ENCODE results near the gene ALK. TPM values are rescaled to one million over a fixed set of nuclear protein-coding genes. Genes with fewer than 3 reads are reported as not detected.

ALK gene
- total RNA-seq, 1 donor from 2014 or later, result 0.14 TPM

GRCh38 chr2:29290293-29291047 is 630.9 kb downstream of the ALK start:
- no peaks in the 10 kb centered on the region for H3K9me3 ChIP-seq (replicated peaks)
- peaks cover 74% of the 10 kb centered on the region for H3K27me3 ChIP-seq (ENCODE audit: low read depth)
- intact Hi-C loops (cut with micrococcal nuclease), result no loop called here
- no peak overlapping the region for H3K27ac ChIP-seq (replicated peaks)
- TF ChIP-seq CTCF (IDR thresholded peaks at IDR 0.05; ENCODE audit: borderline replicate concordance), result no peak
- DNase-seq, result no peak
- H3K4me1 ChIP-seq, result no peaks in the 10 kb centered on the region
- no peaks in the 10 kb centered on the region for H3K36me3 ChIP-seq
- H3K4me3 ChIP-seq, result no peak overlapping the region

GRCh38 chr2:29284671-29285070 is 636.7 kb downstream of the ALK start:
- Histone ChIP-seq H3K36me3 (no peaks in the 10 kb centered on the region), H3K27me3 (ENCODE audit: low read depth) (peaks cover 56% of the 10 kb centered on the region), H3K9me3 (replicated peaks) (no peaks in the 10 kb centered on the region), H3K4me3 (no peak overlapping the region), H3K4me1 (no peaks in the 10 kb centered on the region), H3K27ac (replicated peaks) (no peak overlapping the region)
- intact Hi-C loops (cut with micrococcal nuclease), result no loop called here
- no peak for TF ChIP-seq CTCF (IDR thresholded peaks at IDR 0.05; ENCODE audit: borderline replicate concordance)
- no peak for DNase-seq

GRCh38 chr2:29281916-29282247 is 639.5 kb downstream of the ALK start:
- H3K9me3 ChIP-seq (replicated peaks), result no peaks in the 10 kb centered on the region
- intact Hi-C loops (cut with micrococcal nuclease), result no loop called here
- H3K4me1 ChIP-seq, result no peaks in the 10 kb centered on the region
- H3K4me3 ChIP-seq, result no peak overlapping the region
- no peak for TF ChIP-seq CTCF (IDR thresholded peaks at IDR 0.05; ENCODE audit: borderline replicate concordance)
- peaks cover 65% of the 10 kb centered on the region for H3K27me3 ChIP-seq (ENCODE audit: low read depth)
- no peak overlapping the region for H3K27ac ChIP-seq (replicated peaks)
- no peaks in the 10 kb centered on the region for H3K36me3 ChIP-seq
- DNase-seq, result no peak

GRCh38 chr2:29281086-29281915 is 640.1 kb downstream of the ALK start:
- no peaks in the 10 kb centered on the region for H3K36me3 ChIP-seq
- H3K4me3 ChIP-seq, result no peak overlapping the region
- H3K27ac ChIP-seq (replicated peaks), result no peak overlapping the region
- no peak for TF ChIP-seq CTCF (IDR thresholded peaks at IDR 0.05; ENCODE audit: borderline replicate concordance)
- intact Hi-C loops (cut with micrococcal nuclease), result no loop called here
- no peak for DNase-seq
- H3K9me3 ChIP-seq (replicated peaks), result no peaks in the 10 kb centered on the region
- H3K4me1 ChIP-seq, result no peaks in the 10 kb centered on the region
- H3K27me3 ChIP-seq (ENCODE audit: low read depth), result peaks cover 70% of the 10 kb centered on the region

- no peak overlapping the region for H3K27ac ChIP-seq (replicated peaks)
- DNase-seq, result no peak
- H3K4me3 ChIP-seq, result no peak overlapping the region
- no peaks in the 10 kb centered on the region for H3K4me1 ChIP-seq
- TF ChIP-seq CTCF (IDR thresholded peaks at IDR 0.05; ENCODE audit: borderline replicate concordance), result no peak
- intact Hi-C loops (cut with micrococcal nuclease), result no loop called here
- H3K9me3 ChIP-seq (replicated peaks), result no peaks in the 10 kb centered on the region
- H3K36me3 ChIP-seq, result no peaks in the 10 kb centered on the region
- H3K27me3 ChIP-seq (ENCODE audit: low read depth), result peaks cover 73% of the 10 kb centered on the region
Measured at GRCh38 chr2:29278966-29279365, 642.4 kb downstream of the ALK start.

Measured in left ventricle myocardium inferior (tissue), 1 donor.